T-helper 1 cell treated with Interleukin-12 subunit alpha and Interleukin-12 subunit beta and Interleukin-4 antibody, amounts not matched to agents 30 ng/mL and 1 ng/mL, for 36 hours (primary cell): ENCODE data around the gene TRIM40. TPM values are rescaled to one million over a fixed set of nuclear protein-coding genes. Genes with fewer than 3 reads are reported as not detected.
"Not testable (repeated sequence)": the region's sequence is repeated elsewhere in the genome, so short reads cannot be mapped to it uniquely, and the experiment has no call there.

ENCODE experiments used
- intact Hi-C: fragments of 100-400 bp; cut with micrococcal nuclease; formaldehyde crosslinking; loops from one replicate; pipeline ENCODE4 v1.15.1; 2024
- total RNA-seq: library from RNA; stranded (reverse); gene quantifications from 2 replicates; pipeline ENCODE4 v1.2.3, GENCODE V29; 2022

Gene TRIM40
- total RNA-seq, 1 donor from 2014 or later = not detected

- intact Hi-C loops = no loop called here
Observed at GRCh38 chr6:30162265-30163089, 26.5 kb downstream of the TRIM40 start.

DNA sequence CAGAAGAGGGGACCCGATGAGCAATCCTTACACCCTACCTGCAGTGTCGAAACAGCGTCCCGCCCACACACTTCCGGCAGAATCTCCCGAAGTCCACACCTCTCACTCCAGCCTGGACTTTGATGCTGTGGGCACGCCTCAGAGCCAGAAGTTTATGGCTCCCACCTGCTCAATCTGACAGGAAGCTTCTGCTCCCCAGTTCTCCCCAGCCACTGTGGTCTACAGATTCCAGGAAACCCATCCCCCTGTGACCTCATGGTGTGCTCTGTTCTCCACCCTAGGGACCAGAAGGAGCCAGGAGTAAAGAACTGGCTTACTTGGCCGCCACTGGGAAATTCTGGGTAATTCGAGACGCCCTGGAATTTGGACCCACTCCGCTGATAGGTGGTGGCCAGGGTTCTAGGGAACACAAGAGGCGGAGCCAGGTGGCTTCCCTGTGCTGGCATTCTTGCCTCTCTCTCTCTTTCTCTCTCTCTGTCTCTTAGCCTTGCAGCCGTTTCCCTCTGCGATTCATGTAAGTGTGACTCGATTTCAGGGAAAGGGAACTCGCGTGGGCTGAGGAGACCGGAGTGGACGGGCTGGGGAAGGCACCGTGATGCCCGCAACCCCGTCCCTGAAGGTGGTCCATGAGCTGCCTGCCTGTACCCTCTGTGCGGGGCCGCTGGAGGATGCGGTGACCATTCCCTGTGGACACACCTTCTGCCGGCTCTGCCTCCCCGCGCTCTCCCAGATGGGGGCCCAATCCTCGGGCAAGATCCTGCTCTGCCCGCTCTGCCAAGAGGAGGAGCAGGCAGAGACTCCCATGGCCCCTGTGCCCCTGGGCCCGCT is 27.4 kb downstream of the TRIM40 start, which contains the start of gene TRIM15:
TRIM15 (plus strand) TSS at position 457 of the 828 bp plus-strand sequence; CDS start at position 596, 139 bp downstream.
- intact Hi-C loops = no loop called here

DNA sequence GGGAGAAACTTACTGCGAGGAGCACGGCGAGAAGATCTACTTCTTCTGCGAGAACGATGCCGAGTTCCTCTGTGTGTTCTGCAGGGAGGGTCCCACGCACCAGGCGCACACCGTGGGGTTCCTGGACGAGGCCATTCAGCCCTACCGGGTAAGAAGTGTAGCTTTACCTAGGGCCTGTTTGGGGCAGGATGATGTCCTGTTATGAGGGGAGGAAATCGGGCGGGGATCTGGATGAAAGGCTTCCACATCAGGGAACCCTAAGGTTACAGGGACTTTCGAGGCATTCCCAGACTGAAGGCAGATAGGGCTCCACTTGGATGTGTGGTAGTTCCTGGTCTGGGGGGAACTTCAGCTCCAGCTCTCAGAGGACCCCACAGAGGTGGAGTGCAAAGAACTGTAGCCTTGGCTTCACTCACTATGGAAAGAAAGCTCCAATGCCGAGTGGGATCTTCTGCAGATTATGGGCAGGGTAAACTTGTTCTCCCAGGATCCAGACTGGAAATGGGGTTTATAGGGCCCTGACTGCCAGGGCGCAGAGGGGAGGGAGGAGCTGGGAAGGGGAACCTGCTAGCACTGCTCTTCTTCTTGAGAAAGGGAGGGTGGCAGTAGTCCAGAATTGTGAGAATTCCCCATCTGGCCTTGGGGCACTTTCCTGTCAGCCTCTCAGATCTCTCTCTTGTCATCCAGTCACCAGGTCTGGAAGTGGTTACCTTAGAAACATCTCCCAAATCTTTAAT is 28.1 kb downstream of the TRIM40 start:
- intact Hi-C loops = no loop called here

DNA sequence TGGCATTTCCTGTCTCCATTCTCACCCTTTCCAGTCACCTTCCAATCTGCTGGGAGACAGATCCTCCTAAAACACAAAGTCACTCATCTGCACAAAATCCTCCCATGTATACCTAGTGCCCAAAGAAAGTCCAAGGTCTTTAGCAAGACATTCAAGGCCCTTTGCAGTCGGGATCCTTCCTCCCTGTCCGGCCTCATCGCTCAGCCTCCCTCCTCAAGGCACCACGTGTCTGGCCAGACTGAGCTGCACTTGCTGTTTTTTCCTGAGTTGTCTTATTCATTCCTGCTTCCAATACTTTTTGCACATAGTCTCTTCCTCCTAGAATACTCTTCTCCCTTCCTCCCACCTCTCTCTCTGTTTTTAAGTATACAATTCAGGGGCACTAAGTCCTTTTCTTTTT is 28.8 kb downstream of the TRIM40 start:
- intact Hi-C loops = no loop called here

GRCh38 chr6:30165238-30165637 is 29.3 kb downstream of the TRIM40 start:
- intact Hi-C loops = not testable (repeated sequence)

- intact Hi-C loops = no loop called here
Observed at GRCh38 chr6:30167101-30167500, 31.2 kb downstream of the TRIM40 start.

DNA sequence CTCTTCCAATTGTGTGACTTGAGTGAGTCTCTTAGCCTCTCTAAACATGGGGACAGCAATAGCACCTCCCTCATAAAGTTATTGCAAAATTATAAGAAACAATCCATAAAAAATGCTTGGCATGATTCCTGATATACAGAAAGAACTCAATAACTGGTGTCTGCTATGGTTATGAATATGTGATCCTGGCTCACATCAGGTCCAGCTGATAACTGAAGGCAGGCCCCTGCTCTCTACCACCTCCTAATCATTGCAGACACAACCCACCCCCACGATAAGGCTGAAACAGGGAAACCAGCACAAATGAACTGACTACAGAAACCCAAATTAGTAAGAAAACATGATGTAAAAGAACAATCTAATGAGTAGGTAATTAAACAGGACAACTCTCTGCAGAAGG is 32.8 kb downstream of the TRIM40 start:
- intact Hi-C loops = no loop called here

DNA sequence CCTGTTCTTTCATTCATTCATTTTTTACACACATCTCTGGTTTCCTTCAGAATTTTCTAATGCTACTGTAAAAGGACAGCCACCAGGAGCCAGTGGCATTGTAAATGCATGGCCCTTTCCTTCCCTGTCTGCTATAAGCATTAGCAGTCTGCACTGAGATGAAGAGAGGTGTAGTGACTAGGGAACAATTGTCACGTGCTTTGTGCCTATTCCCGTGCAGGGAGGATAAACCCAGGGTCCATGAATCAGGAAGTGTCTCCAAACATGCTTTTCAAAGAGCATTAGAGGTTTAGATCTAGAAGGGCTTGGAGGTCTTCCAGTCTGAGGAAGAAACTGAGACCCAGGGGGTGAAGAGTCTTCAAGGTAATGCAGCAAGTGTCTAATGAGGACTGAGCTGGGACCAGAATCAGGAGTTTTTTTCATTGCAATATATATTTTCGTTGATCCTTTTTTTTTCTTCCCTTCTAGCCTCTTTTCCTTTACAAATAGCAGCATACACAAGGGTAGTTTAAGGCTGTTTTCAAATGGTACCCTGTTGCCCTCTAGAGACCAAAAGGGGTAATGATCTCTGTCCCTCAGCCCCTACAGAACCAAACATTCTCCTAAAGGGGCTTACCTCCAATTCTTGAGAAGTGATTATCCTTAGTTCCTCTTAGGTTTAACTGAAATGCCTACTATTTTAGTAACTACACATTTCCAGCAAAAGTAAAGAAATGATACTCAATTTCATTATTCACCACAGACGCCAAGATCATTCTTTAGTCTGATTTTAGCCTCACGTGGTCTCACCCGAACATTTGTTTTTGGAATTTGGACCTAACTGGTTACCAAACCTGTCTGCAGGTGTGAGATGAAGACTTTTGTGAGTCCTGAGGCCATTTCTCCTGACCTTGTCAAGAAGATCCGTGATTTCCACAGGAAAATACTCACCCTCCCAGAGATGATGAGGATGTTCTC is 34.0 kb downstream of the TRIM40 start:
- intact Hi-C loops = loop anchor here (1.0 to 2.0 kb wide), 6 partner anchors 39 to 322 kb away; partner anchors contain the start of gene TRIM26

GRCh38 chr6:30171677-30172471 is 35.9 kb downstream of the TRIM40 start:
- intact Hi-C loops = loop anchor here (2.0 kb wide), 3 partner anchors 41 to 207 kb away; partner anchors contain the start of gene TRIM26

GRCh38 chr6:30172681-30173080 is 36.7 kb downstream of the TRIM40 start:
- intact Hi-C loops = no loop called here

DNA sequence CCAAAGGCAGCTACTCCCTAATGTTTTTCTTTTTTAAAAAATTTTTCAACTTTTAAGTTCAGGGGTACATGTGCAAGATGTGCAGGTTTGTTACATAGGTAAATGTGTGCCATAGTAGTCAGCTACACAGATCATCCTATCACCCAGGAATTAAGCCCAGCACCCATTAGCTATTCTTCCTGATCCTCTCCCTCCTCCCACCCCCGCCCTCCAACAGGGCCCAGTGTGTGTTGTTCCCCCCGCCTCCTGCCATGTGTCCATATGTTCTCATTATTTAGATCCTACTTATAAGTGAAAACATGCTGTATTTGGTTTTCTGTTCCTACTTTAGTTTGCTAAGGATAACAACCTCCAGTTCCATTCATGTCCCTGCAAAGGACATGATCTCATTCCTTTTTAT is 39.8 kb downstream of the TRIM40 start:
- intact Hi-C loops = no loop called here

GRCh38 chr6:30178837-30179236 is 42.9 kb downstream of the TRIM40 start:
- intact Hi-C loops = no loop called here

DNA sequence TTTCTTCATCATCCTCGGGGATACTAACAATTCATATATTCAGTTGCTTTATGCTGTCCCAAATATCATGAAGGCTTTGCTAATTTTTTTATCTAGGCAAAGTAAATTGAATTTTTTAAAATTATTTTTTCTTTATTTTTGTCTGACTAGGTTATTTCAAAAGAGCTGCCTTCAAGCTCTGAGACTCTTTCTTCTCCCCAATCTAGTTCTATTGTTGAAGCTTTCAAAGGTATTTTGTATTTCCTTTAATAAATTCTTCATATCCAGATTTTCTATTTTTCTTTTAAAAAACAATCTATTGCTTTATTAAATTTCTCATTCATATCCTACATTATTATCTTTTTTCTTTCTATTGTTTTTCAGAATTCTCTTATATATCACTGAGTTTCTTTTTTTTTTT is 44.2 kb downstream of the TRIM40 start:
- intact Hi-C loops = no loop called here

GRCh38 chr6:30184417-30185031 is 48.6 kb downstream of the TRIM40 start:
- intact Hi-C loops = no loop called here

DNA sequence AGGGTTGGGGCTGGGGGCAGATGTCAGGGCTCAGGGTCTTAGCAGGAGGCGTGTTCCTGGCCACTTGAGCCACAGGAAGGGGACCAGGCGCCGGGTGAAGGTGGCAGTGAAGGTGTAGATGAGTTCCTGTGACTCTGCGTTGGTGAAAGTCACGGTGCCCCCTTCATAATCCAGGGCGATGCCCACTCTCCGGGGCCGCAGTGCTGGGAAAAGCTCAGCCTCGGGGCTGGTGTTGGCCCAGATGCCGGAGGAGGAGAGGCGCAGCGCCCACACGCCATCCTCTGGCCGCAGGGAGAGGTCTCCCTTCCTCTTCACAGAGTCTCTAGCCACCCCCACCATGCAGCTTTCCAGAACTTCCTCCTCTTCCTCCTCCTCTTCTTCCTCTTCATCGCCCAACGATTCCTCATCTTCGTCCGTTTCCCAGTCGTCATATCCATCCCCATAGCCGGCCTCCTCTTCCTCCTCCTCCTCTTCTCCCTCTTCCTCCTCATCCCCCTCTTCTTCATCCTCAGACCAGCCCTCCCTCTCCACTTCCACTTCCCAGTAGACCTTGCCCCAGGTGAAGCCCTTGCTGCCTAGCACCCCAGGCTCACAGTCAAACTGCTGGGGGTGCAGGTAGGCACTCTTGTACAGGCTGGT is 50.0 kb downstream of the TRIM40 start:
- intact Hi-C loops = no loop called here

DNA sequence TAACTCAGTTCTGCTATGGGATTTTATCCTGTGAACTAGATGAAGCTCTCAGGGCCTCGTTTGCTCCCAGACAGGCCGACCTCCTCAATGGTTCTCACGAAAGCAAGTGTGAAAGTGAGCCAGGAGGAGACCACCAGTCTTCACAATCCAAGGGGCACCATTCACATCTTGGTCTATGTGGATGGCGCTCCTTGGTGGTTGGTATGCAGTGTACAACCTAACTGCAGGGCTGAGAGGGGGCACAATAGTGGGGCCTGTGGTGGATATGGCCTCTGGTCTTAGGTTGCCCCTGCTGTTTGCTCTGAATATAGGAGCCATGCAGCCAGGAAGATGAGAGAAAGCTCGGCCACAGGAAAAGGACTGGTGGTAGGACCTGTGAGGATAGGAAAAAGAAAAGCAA is 52.6 kb downstream of the TRIM40 start:
- intact Hi-C loops = no loop called here

GRCh38 chr6:30192076-30192475 is 56.1 kb downstream of the TRIM40 start:
- intact Hi-C loops = no loop called here
